NCI-H345 treated with DMSO at 0.1 percent for 48 hours (cell line): Measurements from ENCODE around the gene NDUFAF5.
"Not testable (repeated sequence)": the region's sequence is repeated elsewhere in the genome, so short reads cannot be mapped to it uniquely, and the experiment has no call there.

Source experiments
- DNase-seq: peaks from one replicate; lab custom pipeline; 2025; ENCODE audit not compliant: unreplicated experiment; lab: John Stamatoyannopoulos, UW

NDUFAF5 gene

DNA sequence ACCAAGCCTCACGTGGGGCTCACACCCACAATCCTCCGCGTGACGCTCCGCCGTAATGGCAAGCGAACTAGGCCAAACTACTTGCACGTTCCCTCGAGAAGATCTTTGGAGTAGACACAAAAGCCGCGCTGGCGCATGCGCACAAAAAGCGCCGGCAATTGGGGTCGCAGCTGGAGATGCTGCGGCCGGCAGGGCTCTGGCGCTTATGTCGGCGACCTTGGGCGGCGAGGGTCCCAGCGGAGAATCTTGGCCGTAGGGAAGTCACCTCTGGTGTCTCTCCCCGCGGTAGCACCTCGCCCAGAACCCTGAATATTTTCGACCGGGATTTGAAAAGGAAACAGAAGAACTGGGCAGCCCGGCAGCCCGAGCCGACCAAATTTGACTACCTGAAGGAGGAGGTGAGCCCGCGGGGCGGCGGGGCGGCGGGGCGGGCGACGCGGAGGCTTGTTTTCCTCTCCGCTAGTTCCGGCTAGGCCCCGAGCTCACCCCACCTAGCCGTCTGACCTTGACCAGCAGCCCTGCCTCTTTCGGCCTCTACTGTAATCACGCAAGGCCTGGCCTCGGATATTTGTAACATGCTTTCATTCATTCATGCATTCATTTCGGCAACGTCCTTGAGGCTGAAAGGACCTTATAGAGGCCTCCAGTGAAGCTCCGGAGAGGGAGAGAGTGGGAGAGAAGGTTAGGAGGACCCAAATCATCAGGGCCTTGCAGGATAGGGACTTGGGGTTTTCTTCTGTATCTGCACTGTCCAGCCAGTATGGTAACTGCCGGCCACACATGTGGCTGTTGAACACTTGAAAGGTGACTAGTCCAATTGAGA lies at the start of gene NDUFAF5, which contains the start of gene ESF1:
Gene NDUFAF5 (plus strand): TSS at position 136 of the 823 bp plus-strand sequence. CDS start 41 bp downstream, at position 177.
Gene ESF1 (minus strand): TSS at position 27 of the 823 bp plus-strand sequence. CDS start 1,779 bp downstream, outside the sequence.
- DNase-seq, result peak; percentile 98

GRCh38 chr20:13735826-13736225 lies 49.0 kb upstream of the NDUFAF5 start:
- DNase-seq, result no peak

DNA sequence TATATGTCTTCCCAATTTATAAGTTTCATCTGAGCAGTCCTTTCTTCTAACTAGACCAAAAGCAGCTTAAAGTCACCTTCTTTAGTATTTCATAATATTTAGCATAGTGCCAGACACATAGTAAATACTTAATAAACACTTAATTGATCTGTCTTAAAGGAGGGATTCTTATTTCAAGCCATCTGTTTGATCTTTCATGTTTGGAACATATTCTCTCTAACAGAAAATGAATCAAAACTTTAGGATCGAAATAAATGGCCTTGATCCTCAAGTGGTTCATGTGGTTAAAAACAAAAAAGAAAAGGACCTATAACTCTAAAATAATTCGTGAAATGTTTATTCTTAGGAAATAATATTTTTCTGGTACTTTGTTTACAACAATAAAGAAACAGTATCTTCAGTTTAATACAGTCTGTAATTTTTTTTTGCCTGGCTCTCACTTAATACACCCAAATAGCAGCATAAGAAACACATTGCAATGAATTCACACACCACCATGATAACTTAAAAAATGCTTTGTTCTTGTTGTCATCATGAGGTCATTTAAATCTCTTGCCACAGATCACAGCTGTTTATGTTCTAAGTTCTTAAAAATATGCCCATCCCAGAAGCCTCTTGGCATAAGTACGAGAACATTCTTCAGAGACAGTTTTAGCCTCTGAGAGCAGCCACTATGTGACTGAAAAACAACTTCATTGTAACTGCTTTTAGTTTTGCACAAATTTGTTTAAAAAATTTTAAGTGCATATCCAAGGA lies 48.2 kb upstream of the NDUFAF5 start:
- no peak for DNase-seq

- DNase-seq, result not testable (repeated sequence)
Observed at GRCh38 chr20:13738187-13738586, 46.6 kb upstream of the NDUFAF5 start.

- DNase-seq, result no peak
Observed at GRCh38 chr20:13739731-13740649, 44.8 kb upstream of the NDUFAF5 start.

DNA sequence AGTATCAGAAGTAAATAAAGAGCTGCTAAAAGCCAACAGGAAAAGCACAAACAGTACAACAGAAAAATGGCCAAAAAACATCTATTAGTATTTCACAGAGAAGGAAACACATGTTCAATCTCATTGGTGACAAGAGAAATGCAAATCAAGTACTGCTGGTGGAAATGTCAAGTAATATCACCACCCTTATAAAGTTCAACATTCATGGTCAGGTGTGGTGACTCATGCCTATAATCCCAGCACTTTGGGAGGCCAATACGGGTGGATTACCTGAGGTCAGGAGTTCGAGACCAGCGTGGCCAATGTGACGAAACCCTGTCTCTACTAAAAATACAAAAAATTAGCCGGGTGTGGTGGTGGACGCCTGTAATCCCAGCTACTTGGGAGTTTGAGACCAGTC lies 42.9 kb upstream of the NDUFAF5 start:
- no peak for DNase-seq

DNA sequence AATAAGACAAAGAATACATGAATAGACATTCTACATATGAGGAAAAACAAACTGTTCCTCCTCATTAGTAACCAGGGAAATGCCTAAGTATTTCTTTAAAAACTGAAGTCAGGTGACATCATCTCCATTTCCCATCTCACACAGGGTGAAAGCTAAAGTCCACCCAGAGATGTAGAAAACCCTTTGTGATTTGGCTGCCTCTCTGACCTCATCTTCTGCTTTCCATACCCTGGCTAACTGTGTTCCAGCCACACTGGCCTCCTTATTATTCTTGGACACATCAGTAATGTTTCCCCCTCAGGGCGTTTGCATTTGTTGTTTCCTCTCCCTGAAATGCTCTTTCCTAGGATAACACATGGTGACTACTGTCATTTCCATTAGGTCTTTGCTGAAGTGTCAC lies 40.5 kb upstream of the NDUFAF5 start:
- no peak for DNase-seq

- DNase-seq, result no peak
Observed at GRCh38 chr20:13745784-13746183, 39.0 kb upstream of the NDUFAF5 start.

DNA sequence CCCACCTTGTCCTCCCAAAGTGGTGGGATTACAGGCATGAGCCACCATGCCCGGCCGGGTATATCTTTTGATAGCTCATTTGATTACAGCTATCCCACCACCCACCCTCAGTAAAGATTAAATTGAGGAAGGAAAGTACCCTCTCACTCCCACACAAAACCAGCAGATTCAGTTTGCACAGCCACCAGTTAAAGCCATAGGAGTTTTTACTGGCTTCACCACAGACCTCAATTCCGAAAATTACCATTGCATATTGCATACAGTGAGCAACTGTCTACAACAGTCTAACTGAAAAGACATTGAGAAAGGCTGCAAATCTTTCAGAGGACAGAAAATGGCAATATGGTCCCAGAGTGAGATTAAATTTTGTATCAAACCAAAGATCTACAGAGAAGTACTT lies 35.0 kb upstream of the NDUFAF5 start:
- DNase-seq, result no peak

DNA sequence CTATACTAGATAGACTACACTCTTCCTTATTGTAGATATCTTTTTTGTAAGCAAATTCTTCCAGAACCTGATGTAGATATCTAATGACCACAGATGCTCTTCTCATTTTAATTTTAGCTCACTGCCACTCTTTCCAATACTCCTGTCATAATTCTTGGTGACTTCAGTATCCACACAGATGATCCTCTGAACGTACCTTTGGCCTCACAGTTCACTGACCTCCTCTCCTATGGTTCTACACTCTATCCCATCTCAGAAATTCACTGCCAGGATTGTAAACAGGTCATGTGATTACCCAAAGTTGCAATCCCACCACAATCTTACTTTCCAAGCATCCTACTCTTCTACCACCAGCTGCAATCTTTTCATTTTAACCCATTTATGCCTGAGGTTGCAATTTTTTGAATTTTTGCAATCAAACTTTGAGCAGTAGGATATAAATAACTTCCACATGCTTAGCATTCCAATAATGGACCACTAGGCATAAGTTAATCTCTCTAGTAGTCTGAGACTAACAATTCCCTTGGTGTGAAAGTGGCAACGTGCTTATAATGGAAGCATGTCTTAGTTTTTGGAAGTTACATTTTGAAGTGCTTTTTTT lies 31.3 kb upstream of the NDUFAF5 start:
- DNase-seq, result no peak

DNA sequence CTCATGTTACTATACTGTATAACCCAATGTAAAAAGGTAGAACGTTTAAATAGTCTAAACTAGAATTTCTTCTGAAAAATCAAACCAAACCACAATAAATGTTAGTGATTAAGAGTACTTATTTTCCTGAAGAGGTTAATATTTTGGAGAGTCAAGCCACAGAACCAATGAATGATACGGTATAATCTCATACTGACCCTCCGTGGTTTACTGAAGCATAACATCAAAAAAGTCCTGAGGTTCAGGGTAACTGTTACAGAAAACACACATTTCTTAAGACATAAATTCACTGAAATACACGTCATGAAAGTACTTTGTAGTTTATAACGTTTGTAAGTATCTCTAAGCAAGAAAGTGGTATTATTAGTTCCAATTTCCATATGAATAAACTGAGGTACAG lies 29.0 kb upstream of the NDUFAF5 start:
- no peak for DNase-seq

- DNase-seq, result no peak
Observed at GRCh38 chr20:13756551-13756950, 28.3 kb upstream of the NDUFAF5 start.

DNA sequence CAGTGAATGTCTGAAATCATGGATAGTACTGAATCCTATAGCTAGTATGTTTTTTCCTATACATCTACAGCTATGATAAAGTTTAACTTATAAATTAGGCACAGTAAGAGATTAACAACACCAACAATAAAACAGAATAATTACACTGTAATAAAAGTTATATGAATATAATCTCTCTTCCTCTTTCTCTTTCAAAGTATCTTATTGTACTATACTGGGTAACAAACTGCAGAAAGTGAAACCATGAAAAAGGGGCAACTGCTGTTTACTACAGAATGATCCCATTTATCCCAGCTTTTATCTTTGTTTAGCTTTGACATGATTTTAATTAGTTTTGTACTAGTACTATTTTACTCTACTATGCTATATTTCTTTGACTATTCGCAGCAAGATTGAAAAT lies 25.9 kb upstream of the NDUFAF5 start:
- no peak for DNase-seq

GRCh38 chr20:13760451-13760946 lies 24.3 kb upstream of the NDUFAF5 start:
- not testable (repeated sequence) for DNase-seq

DNA sequence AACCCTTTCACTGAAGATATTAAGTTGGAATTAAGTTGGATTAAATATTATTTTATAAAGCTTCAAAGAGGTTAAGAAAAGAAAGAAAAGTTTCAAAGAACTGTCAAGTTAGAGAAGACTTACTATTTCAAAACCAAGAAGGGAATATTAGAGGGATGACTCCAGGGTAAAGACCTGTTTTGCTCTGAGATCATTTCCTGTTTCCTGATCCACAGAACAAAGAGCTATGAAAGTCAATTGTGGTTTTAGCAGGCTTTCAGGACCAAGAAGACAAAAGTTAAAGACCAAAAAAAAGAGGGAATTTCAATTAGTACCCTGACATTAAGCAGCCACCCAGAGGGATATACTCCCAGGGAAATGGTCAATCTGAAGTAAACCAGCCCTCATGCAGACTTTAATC lies 19.5 kb upstream of the NDUFAF5 start:
- DNase-seq, result no peak

DNA sequence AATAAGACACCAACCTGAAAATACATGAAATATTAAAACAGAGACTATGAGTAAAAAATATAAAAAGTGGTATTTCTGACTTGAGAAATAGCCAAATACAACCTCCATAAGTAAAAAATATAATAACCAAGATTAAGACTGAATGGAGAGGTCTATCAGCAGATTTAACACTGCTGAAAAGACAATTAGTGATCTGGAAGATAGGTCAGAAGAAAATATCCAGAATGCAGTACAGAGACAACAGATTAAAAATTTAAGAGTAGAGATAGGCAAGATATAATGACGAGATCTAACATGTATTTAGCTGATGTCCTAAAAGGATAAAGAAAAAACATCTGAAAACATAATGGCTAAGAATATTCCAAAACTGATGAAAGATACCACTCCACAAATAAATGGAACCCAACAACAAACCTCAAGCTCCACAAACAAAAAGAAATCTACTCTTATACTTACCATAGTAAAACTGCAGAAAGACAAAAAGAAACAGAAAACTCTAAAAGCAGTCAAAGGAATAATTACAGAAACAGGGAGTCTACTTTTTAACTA lies 18.9 kb upstream of the NDUFAF5 start:
- DNase-seq, result no peak

GRCh38 chr20:13770141-13770540 lies 14.7 kb upstream of the NDUFAF5 start:
- DNase-seq, result no peak

DNA sequence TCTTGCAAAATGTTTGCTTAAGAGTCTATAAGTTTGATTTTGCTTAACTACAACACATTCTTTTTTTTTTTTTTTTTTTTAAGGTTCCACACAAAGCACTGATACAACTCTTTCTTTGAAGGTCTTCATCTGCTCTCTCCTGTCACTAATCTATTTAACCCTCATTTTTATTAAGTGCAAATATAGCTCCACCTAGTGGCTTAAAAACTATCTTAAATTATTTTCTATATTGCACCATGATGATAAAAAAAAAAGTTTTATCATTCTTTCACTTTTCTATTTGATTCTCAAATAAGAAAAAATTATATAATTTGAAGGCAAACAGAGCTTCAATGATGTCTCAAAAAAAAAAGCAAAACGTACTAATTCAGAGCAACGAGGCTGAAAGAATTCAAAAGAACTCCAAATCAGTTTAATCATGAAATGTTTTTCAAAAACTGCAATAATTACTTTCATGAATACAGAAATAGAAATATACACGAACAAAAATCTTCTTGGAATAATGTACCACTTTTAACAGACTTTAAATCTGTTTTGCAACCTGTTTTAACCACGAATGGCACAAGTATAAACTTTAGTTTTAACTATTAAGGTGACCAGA lies 12.9 kb upstream of the NDUFAF5 start:
- DNase-seq, result peak; percentile 45

DNA sequence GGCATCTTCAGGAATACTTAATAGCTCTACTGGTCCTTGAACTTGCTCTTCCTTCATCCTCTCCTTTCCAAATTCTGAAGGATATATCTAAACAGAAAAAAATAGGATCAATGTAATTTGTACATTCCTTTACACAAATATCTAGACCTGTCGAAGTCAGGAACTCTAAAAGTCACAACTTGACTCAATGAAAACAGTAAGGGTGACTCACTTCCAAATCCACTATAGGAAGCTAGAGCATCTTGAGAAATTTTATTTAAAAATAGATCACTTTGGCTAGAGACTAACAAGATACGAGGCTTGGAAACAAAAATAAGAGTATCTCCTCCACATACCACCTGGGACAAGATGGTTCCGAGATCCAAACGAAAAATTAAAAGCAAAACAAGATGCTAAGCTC lies 12.3 kb upstream of the NDUFAF5 start:
- no peak for DNase-seq

DNA sequence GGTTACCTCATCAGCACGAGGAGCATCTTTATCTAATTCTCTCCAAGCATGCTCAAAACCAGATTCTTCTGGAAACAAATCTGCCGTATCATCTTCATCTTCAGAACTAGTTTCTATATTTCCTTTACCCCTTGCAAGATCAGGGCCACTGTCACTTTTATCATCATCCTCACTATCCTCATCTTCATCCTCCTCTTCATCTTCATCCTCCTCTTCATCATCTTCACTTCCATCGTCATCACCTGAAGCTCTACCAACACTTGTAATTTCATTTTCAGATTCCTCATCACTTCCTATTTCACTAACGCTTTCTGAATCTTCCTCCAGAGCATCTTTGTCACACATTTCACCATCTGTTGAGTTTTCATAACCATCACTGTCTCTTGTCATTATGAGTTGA lies 9.0 kb upstream of the NDUFAF5 start:
- no peak for DNase-seq
